ENCODE measurements around the gene PROX2. TPM values are rescaled to one million over a fixed set of nuclear protein-coding genes. Genes with fewer than 3 reads are reported as not detected.

Gene PROX2
- total and polyA plus RNA-seq, 4 donors: 0.06 to 3.9 (median 1.3) TPM; not detected in 1

DNA sequence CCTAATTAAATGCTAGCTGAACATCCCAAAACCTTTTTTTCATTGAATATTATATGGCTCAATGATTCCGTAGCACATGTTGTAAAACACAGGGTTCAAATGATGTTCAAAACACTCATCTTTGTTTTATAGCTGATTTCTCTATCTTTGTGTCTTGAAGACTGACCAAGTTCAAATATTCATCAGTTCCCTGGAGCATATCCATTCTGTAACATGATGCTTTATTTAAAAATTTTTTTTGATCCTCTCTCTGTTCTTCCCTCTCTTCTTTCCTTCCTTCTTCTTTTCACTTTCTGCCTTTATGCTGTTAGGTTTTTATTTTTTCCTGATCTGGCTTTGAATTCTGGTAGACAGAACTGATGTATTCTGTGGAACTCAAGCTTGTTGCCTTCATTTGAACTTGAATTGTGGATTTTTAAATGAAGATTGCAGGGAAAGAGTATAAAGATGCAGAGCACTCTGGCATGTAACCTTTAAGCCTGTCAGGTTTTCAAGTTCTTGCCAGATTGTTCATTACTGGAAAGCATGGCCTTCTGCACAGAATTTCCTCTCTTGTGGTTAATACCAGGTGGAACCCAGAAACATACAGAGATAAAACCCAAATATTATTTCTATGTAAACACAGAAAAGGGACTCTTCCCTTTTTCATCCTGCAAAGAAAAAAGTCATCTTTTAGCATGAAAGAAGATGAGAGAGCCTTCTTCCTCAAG lies 39.5 kb downstream of the PROX2 start:
- no peak for DNase-seq (ENCODE audit: low read depth in 4 of 6, low spot score in 6 of 6)
- H3K4me1 ChIP-seq (ENCODE audit: control insufficient read depth, insufficient read depth, low read length): no peaks in the 10 kb centered on the region
- H3K9me3 ChIP-seq (ENCODE audit: control insufficient read depth, insufficient read depth, low read length): no peaks in the 10 kb centered on the region
- H3K27me3 ChIP-seq (ENCODE audit: control insufficient read depth, insufficient read depth, low read length): no peaks in the 10 kb centered on the region
- no peak overlapping the region for H3K27ac ChIP-seq (ENCODE audit: low read depth, low read length)
- no CpG with 5 or more reads among the region's 1 CpG for WGBS (ENCODE audit: insufficient coverage)
- H3K36me3 ChIP-seq (ENCODE audit: control insufficient read depth, insufficient read depth, low read length): peaks cover 7% of the 10 kb centered on the region
- no peak overlapping the region for H3K4me3 ChIP-seq (ENCODE audit: low read depth, low read length)

DNA sequence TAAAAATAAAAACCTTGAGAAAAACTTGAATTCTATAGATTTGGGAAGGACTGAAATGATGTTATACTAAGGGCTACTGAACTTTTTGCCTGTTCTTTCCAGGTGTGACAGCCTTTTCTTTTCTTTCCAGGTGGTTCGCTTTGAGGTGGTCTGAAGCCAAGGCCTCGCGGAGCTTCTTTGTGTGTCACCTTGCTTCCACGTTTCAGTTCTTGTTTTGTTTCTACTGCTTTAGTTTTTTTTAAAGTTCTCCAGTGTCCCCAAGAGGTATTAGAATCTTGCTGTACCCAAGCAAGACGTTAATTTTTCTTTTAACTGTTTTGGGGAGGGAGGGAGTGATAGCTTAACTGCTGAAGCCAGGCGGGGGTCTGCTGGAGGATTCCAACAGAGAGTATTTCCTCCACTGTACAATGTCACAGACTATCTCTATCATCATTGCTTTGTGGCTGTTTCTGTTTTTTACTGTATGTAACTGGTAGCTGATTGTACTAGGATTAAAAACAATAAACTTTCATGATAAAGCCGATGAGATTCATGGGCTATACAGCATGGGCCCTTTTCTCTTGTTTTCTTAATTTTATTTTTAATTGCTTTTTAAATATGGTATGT lies 40.2 kb downstream of the PROX2 start:
- WGBS (ENCODE audit: insufficient coverage): 76% methylated on average over 3 of the region's 7 CpGs
- Histone ChIP-seq H3K4me1 (ENCODE audit: control insufficient read depth, insufficient read depth, low read length) (no peaks in the 10 kb centered on the region), H3K4me3 (ENCODE audit: low read depth, low read length) (no peak overlapping the region), H3K27me3 (ENCODE audit: control insufficient read depth, insufficient read depth, low read length) (no peaks in the 10 kb centered on the region), H3K9me3 (ENCODE audit: control insufficient read depth, insufficient read depth, low read length) (no peaks in the 10 kb centered on the region), H3K36me3 (ENCODE audit: control insufficient read depth, insufficient read depth, low read length) (peaks cover 7% of the 10 kb centered on the region), H3K27ac (ENCODE audit: low read depth, low read length) (no peak overlapping the region)
- no peak for DNase-seq (ENCODE audit: low read depth in 4 of 6, low spot score in 6 of 6)

DNA sequence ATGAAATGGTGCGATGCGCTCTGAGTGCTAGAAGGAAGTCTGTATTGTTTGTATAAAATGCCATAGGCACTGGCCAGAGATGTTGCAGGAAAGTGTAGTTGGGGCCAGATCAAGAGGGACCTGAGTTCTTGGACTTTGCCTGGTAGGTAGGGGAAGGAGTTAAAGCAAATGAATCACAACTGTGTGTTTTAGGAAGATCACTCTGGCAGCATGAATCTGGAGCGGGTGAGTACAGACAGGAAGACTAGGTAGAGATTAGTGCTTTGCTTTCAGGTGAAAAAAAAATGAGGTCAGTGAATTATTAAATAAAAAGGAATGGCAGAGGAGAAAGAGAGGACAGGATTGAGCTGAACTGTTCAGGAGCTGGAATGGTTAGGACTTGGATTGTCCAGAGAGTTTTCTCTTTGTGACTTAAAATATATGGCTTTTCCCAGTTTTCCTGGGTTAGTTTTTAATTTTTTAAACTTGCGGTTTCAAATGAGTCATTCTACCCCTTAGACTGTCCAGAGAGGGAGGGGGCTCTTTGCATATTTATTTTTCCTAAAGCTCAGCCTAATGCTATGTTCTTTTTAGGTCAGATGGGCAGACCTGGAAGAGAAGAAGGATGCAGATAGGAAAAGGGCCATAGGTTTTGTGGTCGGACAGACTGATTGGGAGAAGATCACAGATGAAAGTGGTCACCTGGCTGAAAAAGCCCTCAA lies 41.1 kb downstream of the PROX2 start:
- no peak for DNase-seq (ENCODE audit: low read depth in 4 of 6, low spot score in 6 of 6)
- H3K4me3 ChIP-seq (ENCODE audit: low read depth, low read length): no peak overlapping the region
- H3K36me3 ChIP-seq (ENCODE audit: control insufficient read depth, insufficient read depth, low read length): peaks cover 7% of the 10 kb centered on the region
- H3K27me3 ChIP-seq (ENCODE audit: control insufficient read depth, insufficient read depth, low read length): no peaks in the 10 kb centered on the region
- WGBS (ENCODE audit: insufficient coverage): 100% methylated on average over 2 of the region's 5 CpGs
- H3K4me1 ChIP-seq (ENCODE audit: control insufficient read depth, insufficient read depth, low read length): no peaks in the 10 kb centered on the region
- H3K27ac ChIP-seq (ENCODE audit: low read depth, low read length): no peak overlapping the region
- H3K9me3 ChIP-seq (ENCODE audit: control insufficient read depth, insufficient read depth, low read length): no peaks in the 10 kb centered on the region

DNA sequence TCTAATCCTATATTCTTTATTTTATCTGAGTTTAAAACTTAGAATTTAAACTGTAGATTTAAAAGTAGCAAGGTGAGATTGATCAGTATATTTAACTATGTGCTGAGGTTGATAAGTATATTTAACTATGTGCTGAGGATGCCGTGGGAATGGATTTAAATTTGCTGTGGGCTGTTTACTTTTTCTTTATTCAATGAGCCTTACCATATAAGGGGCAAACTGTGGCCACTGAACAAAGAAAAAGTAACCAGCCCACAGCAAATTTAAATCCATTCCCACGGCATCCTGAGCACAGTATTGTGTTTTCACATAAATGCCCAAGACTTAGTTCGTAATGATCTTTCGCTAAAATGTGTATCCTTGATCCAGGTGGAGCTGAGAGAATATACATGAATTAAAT lies 43.1 kb downstream of the PROX2 start:
- DNase-seq (ENCODE audit: low read depth in 4 of 6, low spot score in 6 of 6): no peak
- no peaks in the 10 kb centered on the region for H3K4me1 ChIP-seq (ENCODE audit: control insufficient read depth, insufficient read depth, low read length)
- H3K27ac ChIP-seq (ENCODE audit: low read depth, low read length): no peak overlapping the region
- H3K9me3 ChIP-seq (ENCODE audit: control insufficient read depth, insufficient read depth, low read length): no peaks in the 10 kb centered on the region
- no CpG with 5 or more reads among the region's 4 CpGs for WGBS (ENCODE audit: insufficient coverage)
- no peak overlapping the region for H3K4me3 ChIP-seq (ENCODE audit: low read depth, low read length)
- no peaks in the 10 kb centered on the region for H3K27me3 ChIP-seq (ENCODE audit: control insufficient read depth, insufficient read depth, low read length)
- H3K36me3 ChIP-seq (ENCODE audit: control insufficient read depth, insufficient read depth, low read length): peaks cover 7% of the 10 kb centered on the region

DNA sequence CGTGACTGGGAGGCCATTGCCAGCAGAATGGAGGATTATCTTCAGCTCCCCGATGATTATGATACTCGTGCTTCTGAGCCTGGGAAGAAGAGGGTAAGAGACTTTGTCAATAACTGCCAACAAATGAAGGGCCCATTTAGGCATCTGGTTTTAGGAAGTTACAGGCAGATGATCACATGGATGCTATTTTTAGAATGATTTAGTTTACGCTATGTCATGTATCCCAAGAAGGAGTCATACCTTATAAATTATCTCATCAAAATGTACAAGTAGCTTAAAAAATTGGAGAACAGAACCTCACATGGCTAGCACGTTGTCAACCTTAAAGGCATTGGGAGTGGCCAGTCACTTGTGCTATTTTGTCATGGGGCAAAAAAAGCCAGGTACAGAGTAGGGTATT lies 46.7 kb downstream of the PROX2 start:
- WGBS (ENCODE audit: insufficient coverage): 98% methylated on average over 4 of the region's 5 CpGs
- H3K36me3 ChIP-seq (ENCODE audit: control insufficient read depth, insufficient read depth, low read length): peaks cover 3% of the 10 kb centered on the region
- no peak for DNase-seq (ENCODE audit: low read depth in 4 of 6, low spot score in 6 of 6)
- no peaks in the 10 kb centered on the region for H3K9me3 ChIP-seq (ENCODE audit: control insufficient read depth, insufficient read depth, low read length)
- H3K4me3 ChIP-seq (ENCODE audit: low read depth, low read length): no peak overlapping the region
- no peaks in the 10 kb centered on the region for H3K27me3 ChIP-seq (ENCODE audit: control insufficient read depth, insufficient read depth, low read length)
- no peak overlapping the region for H3K27ac ChIP-seq (ENCODE audit: low read depth, low read length)
- H3K4me1 ChIP-seq (ENCODE audit: control insufficient read depth, insufficient read depth, low read length): no peaks in the 10 kb centered on the region

DNA sequence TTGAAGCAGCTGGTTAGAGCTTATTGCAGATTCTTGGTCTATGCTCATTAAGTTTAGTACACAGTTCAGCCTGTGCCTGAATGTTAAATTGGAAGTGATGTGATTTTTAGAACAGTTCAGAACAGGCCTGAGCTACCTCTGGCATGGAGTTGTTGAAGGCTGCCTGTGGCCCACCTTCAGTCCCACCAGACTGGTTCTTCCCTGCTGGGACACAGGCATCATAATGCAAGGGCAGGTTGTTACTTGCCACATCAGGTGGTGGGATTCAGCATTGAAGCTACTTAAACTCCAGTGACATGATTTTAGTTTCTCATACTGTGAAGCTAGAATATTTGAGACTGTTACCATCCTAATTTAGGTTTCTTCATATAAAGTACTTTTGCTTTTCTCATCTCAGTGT lies 49.4 kb downstream of the PROX2 start:
- Histone ChIP-seq H3K27me3 (ENCODE audit: control insufficient read depth, insufficient read depth, low read length) (no peaks in the 10 kb centered on the region), H3K9me3 (ENCODE audit: control insufficient read depth, insufficient read depth, low read length) (no peaks in the 10 kb centered on the region), H3K4me1 (ENCODE audit: control insufficient read depth, insufficient read depth, low read length) (no peaks in the 10 kb centered on the region), H3K36me3 (ENCODE audit: control insufficient read depth, insufficient read depth, low read length) (no peaks in the 10 kb centered on the region), H3K27ac (ENCODE audit: low read depth, low read length) (no peak overlapping the region), H3K4me3 (ENCODE audit: low read depth, low read length) (no peak overlapping the region)
- DNase-seq (ENCODE audit: low read depth in 4 of 6, low spot score in 6 of 6): no peak

Other genes starting within 250 kb of the PROX2 start
- 10 to 100 TPM; 35.6 to 43.2 TPM for gene AREL1, start 163.1 kb downstream of the PROX2 start, total RNA-seq
- gene AREL1, start 163.1 kb downstream of the PROX2 start, polyA plus RNA-seq (ENCODE audit: insufficient read length in 2 of 2): 10 to 100 TPM; 49.3 to 54.7 TPM
- 10 to 100 TPM; 23.3 to 30.7 TPM for gene FCF1, start 163.0 kb downstream of the PROX2 start, total RNA-seq
- 10 to 100 TPM; 39.4 to 42.3 TPM for gene FCF1, start 163.0 kb downstream of the PROX2 start, polyA plus RNA-seq (ENCODE audit: insufficient read length in 2 of 2)
- gene YLPM1, start 112.8 kb downstream of the PROX2 start, total RNA-seq: 10 to 100 TPM; 59.7 to 92.7 TPM
- 10 to 100 TPM; 88.0 to 99.2 TPM for gene YLPM1, start 112.8 kb downstream of the PROX2 start, polyA plus RNA-seq (ENCODE audit: insufficient read length in 2 of 2)
- gene DLST, start 5.8 kb upstream of the PROX2 start, total RNA-seq: 10 to 100 TPM; 47.7 to 57.7 TPM
- gene DLST, start 5.8 kb upstream of the PROX2 start, polyA plus RNA-seq (ENCODE audit: insufficient read length in 2 of 2): 10 to 100 TPM; 74.0 to 86.2 TPM
- 10 to 100 TPM; 15.9 to 22.0 TPM for gene RPS6KL1, start 47.1 kb upstream of the PROX2 start, total RNA-seq
- 10 to 100 TPM; 55.3 to 69.1 TPM for gene RPS6KL1, start 47.1 kb upstream of the PROX2 start, polyA plus RNA-seq (ENCODE audit: insufficient read length in 2 of 2)
- gene PGF, start 79.5 kb upstream of the PROX2 start, total RNA-seq: 10 to 100 TPM in 1 of 2 donors, 1 to 10 TPM in 1; 5.7 to 23.0 TPM
- gene PGF, start 79.5 kb upstream of the PROX2 start, polyA plus RNA-seq (ENCODE audit: insufficient read length in 2 of 2): 10 to 100 TPM in 1 of 2 donors, 1 to 10 TPM in 1; 8.1 to 13.5 TPM
- gene EIF2B2, start 126.8 kb upstream of the PROX2 start, total RNA-seq: 10 to 100 TPM; 23.2 to 46.8 TPM
- gene EIF2B2, start 126.8 kb upstream of the PROX2 start, polyA plus RNA-seq (ENCODE audit: insufficient read length in 2 of 2): 10 to 100 TPM; 47.4 to 56.8 TPM
- gene MLH3, start 175.3 kb upstream of the PROX2 start, total RNA-seq: 10 to 100 TPM; 51.2 to 65.8 TPM
- gene MLH3, start 175.3 kb upstream of the PROX2 start, polyA plus RNA-seq (ENCODE audit: insufficient read length in 2 of 2): 10 to 100 TPM; 21.4 to 27.8 TPM
- 10 to 100 TPM; 18.4 to 23.0 TPM for gene ACYP1, start 187.9 kb upstream of the PROX2 start, total RNA-seq
- 10 to 100 TPM; 68.9 to 76.6 TPM for gene ACYP1, start 187.9 kb upstream of the PROX2 start, polyA plus RNA-seq (ENCODE audit: insufficient read length in 2 of 2)
- 1 to 10 TPM; 4.5 to 9.0 TPM for gene ZC2HC1C, start 193.5 kb upstream of the PROX2 start, total RNA-seq
- 1 to 10 TPM; 5.3 to 7.2 TPM for gene ZC2HC1C, start 193.5 kb upstream of the PROX2 start, polyA plus RNA-seq (ENCODE audit: insufficient read length in 2 of 2)

All from spinal cord (tissue), 10 donors.